Measurements from ENCODE around the gene MED19.
"Not testable (repeated sequence)": the region's sequence is repeated elsewhere in the genome, so short reads cannot be mapped to it uniquely, and the experiment has no call there.

The MED19 gene, protein sequence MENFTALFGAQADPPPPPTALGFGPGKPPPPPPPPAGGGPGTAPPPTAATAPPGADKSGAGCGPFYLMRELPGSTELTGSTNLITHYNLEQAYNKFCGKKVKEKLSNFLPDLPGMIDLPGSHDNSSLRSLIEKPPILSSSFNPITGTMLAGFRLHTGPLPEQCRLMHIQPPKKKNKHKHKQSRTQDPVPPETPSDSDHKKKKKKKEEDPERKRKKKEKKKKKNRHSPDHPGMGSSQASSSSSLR

DNA sequence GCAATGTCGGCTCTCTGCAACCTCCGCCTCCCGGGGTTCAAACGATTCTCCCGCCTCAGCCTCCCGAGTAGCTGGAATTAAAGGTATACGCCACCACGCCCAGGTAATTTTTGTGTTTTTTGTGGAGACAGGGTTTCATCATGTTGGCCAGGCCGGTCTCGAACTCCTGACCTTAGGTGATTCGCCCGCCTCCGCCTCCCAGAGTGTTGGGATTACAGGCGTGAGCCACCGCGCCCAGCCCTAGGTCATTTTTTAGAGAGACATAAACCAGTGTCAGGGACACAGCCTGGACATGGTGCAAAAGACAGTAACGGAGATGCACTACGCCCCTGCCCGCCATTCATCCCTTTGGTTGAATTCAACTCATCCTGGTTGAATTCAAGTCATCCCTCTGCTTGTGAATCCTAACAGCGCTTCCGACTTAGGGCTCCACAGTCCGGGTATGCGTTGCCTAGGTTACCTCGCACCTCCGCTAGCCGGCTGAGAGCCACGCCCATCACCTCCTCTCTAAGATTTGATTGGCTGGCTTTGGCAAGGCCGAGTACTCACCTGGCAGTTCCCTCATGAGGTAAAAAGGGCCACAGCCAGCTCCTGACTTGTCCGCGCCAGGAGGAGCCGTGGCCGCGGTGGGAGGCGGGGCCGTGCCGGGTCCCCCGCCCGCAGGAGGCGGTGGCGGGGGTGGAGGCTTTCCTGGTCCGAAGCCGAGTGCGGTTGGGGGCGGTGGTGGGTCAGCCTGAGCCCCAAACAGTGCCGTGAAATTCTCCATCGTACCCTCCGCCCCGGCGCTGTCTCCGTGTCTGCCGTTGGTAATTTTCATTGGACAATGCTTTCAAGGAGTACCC, at the start of gene MED19:
Gene MED19 (minus strand): TSS at position 802 of the 842 bp plus-strand sequence. CDS start 36 bp downstream, at position 766.
- DNase-seq (ENCODE audit: low read depth, low spot score) = peak; percentile 92

DNA sequence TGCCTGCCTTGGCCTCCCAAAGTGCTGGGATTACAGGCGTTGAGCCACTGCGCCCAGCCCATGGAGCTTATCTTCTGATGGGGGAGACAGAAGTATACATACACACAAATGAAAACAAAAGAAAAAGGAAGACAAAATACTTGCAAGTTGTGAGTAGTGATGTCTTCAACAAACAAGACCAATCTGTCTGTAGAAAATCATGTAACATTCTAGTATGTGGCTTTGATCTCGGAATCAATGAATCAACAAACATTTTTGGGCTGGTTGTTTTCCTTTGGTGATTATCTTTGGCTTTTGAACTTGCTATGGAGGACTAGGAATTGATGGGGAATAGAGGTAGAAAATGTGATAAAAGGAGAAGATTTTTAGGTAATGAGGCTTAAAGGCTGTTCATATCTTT, 46.2 kb upstream of the MED19 start:
- no peak for DNase-seq (ENCODE audit: low read depth, low spot score)

DNA sequence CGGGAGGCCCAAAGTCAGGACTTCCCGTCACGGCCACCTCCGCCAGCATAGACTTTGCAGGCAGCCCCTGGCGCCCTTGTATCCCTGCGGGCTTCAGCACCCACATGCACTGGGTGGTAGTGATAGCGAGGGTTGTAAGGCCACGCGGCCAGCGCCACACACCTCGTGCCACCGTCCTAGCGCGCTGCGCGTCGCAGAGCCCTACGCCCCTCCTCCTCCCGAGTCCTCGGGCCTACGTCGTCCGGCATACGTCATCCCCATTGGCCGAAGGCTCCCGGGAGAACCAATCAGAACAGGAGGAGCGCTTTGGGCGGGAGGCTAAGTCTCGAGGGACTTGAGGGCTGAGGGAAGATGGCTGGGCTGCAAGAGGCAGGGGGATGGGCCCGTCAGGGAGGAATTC, 40.9 kb upstream of the MED19 start:
- no peak for DNase-seq (ENCODE audit: low read depth, low spot score)

DNA sequence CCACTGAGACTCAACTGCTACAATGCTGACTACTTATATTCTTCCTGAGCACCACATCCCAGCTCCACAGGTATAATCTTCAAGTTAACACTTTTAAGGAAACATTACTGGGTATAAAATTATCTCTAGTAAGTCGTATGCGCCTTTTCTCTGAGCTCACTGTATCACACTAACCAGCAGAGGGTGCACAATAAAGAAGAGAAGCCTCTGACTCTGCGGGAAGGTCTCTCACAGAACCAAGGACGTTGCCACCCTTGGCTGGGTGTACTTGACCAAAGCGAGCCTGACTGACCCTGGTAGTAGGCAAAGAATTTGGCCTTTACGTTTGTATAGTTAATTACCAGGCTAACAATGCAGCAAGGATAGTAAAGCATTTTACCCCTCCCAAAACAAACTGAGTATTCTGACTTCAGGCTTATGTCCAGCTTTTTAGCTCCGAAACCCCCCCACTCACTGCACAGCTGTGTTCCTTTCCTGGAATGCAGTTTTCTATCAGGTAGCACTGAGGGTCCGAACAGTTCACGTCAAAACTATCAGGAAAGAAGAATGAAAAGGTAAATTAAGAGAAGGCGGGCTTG, 39.8 kb upstream of the MED19 start, which contains the start of gene BTBD18:
Gene BTBD18 (minus strand): TSS at position 144 of the 578 bp plus-strand sequence. CDS start 631 bp downstream, outside the sequence.
- no peak for DNase-seq (ENCODE audit: low read depth, low spot score)

DNA sequence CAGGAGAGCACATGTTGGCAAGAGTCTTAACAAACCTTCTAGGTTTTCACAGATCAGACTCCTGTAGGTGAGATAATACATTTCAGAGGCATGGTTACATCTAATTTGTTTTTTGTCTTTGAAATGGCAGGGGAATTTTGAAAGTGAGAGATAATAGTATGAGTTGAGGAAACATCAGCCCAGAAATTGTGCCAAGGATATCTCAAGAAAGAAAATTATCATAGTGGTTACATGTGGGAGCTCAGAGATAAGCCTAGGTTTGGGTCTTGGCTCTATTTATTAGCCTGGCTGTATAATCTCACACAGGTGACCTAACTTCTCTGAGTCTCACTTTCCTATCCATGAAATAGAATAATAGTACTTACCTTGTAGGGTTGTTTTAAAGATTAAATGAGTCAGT, 39.2 kb upstream of the MED19 start:
- DNase-seq (ENCODE audit: low read depth, low spot score) = no peak

DNA sequence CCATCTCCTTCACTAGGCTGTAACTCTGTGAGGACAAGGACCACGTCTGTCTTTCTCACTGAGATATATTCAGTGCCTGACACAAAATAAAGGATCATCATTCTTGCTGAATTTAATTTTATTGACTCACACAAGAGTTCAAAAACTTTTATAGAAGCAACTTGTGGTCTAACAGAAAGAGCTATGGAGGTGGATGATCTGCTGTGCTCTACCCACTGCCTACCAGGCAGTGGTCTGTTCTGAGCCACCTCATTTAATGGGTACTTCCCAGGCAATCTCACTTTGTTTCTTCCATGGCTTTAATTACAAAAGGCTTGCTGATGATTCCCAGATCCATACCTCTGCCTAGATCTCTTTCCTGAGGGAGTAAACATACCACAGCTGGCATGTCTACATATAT, 34.9 kb upstream of the MED19 start:
- DNase-seq (ENCODE audit: low read depth, low spot score) = no peak

DNA sequence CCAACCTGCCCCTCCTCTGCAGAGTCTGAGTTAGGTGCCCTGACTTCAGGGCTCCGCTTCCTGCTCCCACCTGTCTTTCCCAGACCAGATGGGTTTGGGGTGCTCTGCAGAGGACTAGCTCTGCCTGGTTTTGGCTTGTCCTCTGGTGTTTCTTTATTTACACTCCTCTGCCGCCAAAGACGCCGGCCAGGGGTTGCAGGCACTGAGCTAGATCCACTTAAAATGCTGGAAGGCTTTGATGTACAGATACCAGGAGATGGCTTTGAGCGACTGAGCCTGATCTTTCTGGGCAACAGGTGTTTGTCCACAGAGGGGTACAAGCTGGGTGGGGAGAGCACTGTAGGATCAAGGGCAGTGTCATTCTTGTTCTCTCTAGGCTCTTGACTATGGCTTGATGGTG, 33.2 kb upstream of the MED19 start:
- no peak for DNase-seq (ENCODE audit: low read depth, low spot score)

DNA sequence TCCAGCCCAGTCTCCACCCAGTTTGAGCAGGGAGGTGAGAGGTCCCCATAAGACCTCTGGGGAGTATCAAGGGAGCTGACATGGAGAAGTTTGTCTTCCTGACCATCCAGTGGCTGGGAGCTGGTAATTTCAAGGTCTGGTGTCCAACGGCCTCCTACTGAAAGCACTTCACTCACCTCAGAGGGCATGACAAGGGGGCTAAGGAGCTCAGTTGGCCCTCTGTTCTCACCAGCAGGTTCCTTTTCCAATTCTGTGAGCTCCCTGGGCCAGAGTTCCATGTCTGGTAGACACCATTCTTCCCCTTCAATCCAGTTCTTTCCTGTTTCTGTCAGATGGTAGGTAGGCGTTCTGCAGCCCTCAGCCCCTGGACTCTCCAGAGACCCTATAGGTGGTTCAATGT, 32.3 kb upstream of the MED19 start:
- no peak for DNase-seq (ENCODE audit: low read depth, low spot score)

DNA sequence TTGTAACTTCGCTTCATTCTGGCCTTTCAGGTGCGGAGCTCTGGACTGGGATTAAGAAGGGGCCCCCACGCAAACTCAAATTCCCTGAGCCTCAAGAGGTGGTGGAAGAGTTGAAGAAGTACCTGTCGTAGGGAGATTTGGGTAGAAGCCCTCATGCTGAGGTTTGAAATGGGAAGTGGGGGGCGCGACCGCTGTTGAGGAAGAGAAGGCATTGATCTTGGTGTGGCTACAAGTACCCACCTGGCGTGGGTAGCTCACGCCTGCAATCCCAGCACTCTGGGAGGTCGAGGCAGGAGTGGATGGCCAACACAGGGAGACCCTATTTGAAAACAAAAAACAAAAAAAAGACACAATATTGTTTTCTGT, 30.1 kb upstream of the MED19 start:
- no peak for DNase-seq (ENCODE audit: low read depth, low spot score)

DNA sequence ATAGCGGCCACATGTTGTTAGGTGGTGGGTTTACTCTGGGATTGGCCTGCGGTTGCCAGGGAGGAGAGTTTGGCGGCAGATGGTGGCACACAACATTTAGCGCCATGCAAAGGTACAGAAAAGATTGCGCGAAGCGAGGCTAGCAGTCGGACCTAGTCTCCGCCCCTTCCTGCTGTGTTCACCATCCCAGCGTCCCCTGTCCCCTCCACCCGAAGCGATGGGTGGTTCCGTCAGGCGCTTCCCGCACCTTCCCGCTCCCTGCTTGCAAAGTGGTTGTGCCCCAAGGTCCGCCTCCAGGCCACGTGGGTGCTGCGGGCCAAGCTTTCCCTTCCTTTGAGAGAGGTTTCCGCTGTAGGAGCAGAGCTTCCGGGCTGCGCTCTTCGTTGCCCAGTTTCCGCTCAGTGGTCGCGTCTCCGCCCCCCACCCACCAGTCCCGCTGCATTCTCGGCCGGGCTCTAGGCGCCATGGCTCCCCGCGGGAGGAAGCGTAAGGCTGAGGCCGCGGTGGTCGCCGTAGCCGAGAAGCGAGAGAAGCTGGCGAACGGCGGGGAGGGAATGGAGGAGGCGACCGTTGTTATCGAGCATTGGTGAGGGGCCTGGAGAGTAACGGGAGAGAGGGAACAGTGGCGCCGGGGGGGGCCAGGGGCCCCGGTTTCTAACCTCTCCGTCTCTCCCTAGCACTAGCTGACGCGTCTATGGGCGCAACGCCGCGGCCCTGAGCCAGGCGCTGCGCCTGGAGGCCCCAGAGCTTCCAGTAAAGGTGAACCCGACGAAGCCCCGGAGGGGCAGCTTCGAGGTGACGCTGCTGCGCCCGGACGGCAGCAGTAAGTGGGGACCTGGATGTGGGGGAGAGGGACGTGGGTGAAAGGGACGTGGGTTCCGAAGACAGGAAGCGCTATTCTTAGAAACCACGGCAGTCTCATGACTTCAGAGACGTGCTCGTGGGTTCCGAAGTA, 29.4 kb upstream of the MED19 start, which contains the start of gene SELENOH:
Gene SELENOH (plus strand): TSS at position 360 of the 955 bp plus-strand sequence. CDS start 105 bp downstream, at position 465.
- peak; percentile 95 for DNase-seq (ENCODE audit: low read depth, low spot score)

DNA sequence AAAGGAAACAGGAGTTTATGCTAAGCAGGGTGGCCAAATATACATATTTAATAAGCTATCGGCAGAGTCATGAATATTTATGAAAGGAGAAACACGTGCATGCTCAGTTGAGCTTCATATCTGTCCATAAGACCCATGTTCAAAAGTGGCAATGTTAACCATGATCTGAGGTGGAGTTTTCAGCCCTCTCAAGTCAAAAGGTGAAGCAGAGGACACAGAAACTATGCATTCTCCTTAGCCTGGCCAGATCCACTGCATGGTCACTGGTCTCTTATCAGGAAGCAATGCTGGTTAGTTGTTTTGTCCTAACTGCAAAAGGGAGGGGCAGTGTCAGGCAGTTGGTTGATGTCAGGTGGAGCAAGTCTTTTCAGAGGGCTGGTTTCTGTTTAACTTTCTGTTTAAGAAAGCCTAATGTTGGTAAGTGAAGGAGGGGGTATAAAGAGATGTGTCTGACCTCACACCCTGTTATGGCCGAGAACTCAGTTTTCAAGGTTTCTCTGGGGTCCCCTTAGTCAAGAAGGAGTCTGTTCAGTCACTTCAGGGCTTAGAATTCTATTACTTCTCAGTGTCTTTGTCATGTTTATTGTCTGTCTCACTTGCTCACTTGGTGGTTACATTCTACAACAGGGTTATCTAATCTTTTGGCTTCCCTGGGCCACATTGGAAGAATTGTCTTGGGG, 23.7 kb upstream of the MED19 start:
- no peak for DNase-seq (ENCODE audit: low read depth, low spot score)

DNA sequence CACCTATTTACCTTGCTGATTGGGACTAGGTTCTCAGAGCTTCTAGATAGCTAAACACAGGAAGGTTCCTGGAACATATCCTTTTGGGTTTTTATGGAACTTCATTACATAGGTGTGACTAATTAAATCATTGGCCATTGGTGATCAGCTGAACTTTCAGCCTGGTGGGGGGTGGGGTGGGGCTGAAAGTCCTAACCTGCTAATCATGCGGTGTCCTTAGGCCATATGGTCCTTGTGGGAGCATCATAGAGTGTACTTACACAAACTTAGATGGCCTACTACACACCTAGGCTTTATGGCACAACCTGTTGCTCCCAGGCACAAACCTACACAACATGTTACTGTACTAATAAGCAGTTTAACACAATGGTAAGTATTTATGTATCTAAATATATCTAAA, 20.6 kb upstream of the MED19 start:
- no peak for DNase-seq (ENCODE audit: low read depth, low spot score)

DNA sequence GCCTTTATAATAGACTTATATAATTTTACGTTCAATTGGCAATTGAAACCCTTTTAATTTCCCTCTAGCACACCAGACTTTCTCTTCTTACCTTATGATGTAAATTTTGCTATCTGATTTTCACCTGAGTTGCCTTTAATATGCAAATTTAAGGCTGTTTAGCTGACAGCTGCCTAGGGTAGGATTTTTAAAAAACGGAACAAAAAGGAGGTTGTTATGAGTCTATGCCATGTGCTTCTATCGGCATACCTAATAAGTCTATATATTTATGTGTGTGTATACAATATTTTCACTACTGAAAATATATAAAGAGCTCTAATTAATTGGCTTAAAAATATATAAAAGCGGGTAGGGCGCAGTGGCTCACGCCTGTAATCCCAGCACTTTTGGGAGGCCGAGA, 17.5 kb upstream of the MED19 start:
- no peak for DNase-seq (ENCODE audit: low read depth, low spot score)

DNA sequence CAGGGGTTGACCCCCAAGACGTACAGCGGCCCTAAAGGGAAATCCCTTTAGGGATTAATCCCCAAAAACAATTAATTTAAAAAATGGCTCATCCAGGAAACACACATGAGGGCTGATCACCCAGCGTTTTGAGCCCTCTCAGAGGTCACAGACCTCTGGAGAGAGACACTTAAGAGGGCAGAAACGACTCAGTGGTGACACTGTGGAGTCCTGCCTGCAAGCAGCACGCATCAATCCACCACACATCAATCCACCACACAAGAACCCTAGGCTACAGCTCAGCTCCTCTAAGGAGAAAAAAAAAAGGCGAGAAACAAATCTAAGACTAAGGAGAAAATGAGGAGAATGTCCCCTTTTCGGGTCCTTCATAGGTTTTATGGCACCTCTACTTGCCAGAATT, 16.8 kb upstream of the MED19 start:
- no peak for DNase-seq (ENCODE audit: low read depth, low spot score)

DNA sequence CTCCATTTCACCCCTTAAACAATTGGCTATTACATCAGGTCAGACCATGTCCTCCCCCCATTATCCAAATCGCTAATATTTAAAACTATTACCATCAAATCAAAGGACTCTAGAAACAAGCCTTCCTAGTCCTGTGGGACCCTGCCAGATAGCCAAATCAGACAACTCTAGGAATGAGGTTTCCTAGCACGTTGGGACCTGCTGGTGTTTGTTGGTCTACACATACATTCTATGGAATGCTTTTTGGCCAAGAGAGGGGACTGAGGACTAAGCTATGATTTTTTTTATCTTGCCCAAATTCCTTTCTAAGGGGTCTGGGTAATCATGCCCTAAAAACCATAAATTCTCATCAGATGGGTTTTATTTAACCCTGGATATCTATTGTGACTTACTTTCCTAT, 15.2 kb upstream of the MED19 start:
- DNase-seq (ENCODE audit: low read depth, low spot score) = no peak

DNA sequence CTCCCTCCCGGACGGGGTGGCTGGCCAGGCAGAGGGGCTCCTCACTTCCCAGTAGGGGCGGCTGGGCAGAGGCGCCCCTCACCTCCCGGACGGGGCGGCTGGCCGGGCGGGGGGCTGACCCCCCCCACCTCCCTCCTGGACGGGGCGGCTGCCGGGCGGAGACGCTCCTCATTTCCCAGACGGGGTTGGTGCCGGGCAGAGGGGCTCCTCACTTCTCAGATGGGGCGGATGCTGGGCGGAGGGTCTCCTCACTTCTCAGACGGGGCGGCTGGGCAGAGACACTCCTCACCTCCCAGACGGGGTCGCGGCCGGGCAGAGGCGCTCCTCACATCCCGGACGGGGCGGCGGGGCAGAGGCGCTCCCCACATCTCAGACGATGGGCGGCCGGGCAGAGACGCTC, 4.7 kb upstream of the MED19 start:
- not testable (repeated sequence) for DNase-seq (ENCODE audit: low read depth, low spot score)

DNA sequence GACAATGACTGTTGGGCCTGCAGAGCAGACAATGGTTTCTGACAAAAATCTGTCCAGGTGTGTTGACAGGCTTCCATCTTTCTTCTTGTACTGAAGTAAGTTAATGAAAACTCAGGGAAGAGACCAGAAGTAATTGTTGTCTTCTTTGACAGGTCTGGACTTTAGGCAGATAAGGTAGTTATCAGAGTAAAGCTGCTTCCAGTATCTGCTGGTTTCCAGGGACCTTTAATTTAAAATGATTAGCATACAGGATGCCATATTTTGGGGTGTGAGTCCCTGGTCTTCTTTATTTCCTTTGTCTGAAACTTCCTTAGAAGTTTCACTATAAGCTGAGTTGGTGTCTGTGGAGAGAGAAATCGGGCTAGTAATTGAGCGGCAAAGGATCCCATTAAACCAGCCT, 1.8 kb upstream of the MED19 start:
- no peak for DNase-seq (ENCODE audit: low read depth, low spot score)

DNA sequence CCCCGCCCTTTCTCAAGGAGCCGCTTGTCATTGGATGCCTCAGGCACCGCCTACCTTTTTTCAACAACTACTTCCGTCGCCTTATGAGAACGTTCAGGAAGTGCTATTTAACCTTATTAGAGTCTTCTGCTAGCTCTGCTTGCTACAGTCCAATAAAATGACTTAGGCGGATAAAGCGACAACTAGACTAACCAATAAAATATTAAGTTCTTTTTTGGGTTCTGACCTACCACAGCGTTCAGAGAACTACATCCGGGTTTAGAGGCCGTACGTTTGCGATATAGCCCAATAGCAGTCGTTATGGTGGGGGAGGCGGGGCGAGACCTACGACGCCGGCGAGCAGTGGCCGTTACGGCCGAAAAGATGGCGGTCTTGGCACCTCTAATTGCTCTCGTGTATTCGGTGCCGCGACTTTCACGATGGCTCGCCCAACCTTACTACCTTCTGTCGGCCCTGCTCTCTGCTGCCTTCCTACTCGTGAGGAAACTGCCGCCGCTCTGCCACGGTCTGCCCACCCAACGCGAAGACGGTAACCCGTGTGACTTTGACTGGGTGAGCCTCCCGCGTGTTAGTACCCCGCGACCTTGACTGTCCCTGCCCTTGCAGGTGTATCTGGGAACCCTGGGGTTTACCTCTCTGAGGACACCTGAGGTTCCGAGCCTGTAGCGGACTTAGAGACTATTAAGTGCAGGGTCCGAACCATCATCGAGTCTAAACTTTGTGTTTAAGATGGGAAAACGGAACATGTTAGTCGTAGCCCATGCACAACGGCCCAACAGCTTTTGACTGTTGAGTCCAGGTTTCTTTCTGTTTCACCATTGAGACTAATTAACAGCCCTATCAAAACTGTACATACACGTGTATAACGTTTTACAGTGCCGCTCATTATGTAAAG, 488 bp upstream of the MED19 start, which contains the start of gene TMX2:
Gene TMX2 (plus strand): TSS at position 338 of the 895 bp plus-strand sequence. CDS start 26 bp downstream, at position 364.
- DNase-seq (ENCODE audit: low read depth, low spot score) = peak; percentile 98

DNA sequence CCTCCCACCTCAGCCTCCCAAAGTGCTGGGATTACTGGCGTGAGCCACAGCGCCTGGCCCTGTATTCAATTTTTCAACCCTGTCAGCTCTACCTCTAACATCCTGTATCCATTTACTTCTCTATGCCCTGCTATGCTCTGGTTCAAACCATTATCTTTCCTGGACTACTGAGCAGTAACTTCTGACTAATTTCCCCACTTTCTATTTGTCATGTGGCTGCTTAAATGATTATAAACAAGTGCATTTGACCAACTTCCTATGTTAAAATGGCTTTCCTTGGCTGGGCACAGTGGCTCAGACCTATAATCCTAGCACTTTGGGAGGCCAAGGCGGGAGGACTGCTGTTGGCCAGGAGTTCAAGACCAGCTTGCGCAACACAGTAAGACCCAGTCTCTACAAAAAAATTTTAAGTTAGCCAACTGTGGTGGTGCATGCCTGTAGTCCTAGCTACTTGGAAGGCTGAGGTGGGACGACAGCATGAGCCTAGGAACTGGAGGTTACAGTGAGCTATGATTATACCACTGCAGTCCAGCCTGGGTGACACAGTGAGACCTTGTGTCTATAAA, 2.1 kb downstream of the MED19 start:
- no peak for DNase-seq (ENCODE audit: low read depth, low spot score)

Data from iPS DF 19.7 (cell line).